Urothelium cell line (cell line): ENCODE data around the gene XPO4.
"Not testable (repeated sequence)": the region's sequence is repeated elsewhere in the genome, so short reads cannot be mapped to it uniquely, and the experiment has no call there.

Experiments used
- DNase-seq: peaks from one replicate; pipeline ENCODE4 v3.0.0; 2011; ENCODE audit warnings: low spot score, mixed read lengths
- FAIRE-seq: peaks from 2 replicates; lab custom pipeline; 2011; peaks lifted over from hg19 to GRCh38; lab: Jason Lieb, UNC

Gene XPO4

GRCh38 chr13:20891768-20892167, 10.8 kb downstream of the XPO4 start:
- DNase-seq (no peak), FAIRE-seq (no peak)

GRCh38 chr13:20891034-20891433, 11.5 kb downstream of the XPO4 start:
- no peak for DNase-seq
- FAIRE-seq: no peak

- FAIRE-seq, DNase-seq: not testable (repeated sequence)
Observed at GRCh38 chr13:20890540-20890939, 12.0 kb downstream of the XPO4 start.

- FAIRE-seq (no peak), DNase-seq (no peak)
Observed at GRCh38 chr13:20882206-20882605, 20.3 kb downstream of the XPO4 start.

GRCh38 chr13:20877902-20878301, 24.6 kb downstream of the XPO4 start:
- FAIRE-seq (no peak), DNase-seq (no peak)

GRCh38 chr13:20876802-20877201, 25.7 kb downstream of the XPO4 start:
- not testable (repeated sequence) for DNase-seq, FAIRE-seq

- not testable (repeated sequence) for DNase-seq, FAIRE-seq
Observed at GRCh38 chr13:20874439-20874838, 28.1 kb downstream of the XPO4 start.

- FAIRE-seq (no peak), DNase-seq (no peak)
Observed at GRCh38 chr13:20873348-20873747, 29.2 kb downstream of the XPO4 start.

- FAIRE-seq: no peak
- DNase-seq: no peak
Observed at GRCh38 chr13:20870829-20871228, 31.7 kb downstream of the XPO4 start.

- FAIRE-seq: no peak
- DNase-seq: no peak
Observed at GRCh38 chr13:20869540-20869939, 33.0 kb downstream of the XPO4 start.

GRCh38 chr13:20867408-20867807, 35.1 kb downstream of the XPO4 start:
- DNase-seq: no peak
- no peak for FAIRE-seq

- FAIRE-seq, DNase-seq: not testable (repeated sequence)
Observed at GRCh38 chr13:20861666-20862065, 40.9 kb downstream of the XPO4 start.

- DNase-seq (no peak), FAIRE-seq (no peak)
Observed at GRCh38 chr13:20860844-20861243, 41.7 kb downstream of the XPO4 start.

GRCh38 chr13:20856650-20857049, 45.9 kb downstream of the XPO4 start:
- no peak for DNase-seq
- FAIRE-seq: no peak

- no peak for FAIRE-seq
- no peak for DNase-seq
Observed at GRCh38 chr13:20851844-20852402, 50.6 kb downstream of the XPO4 start.

GRCh38 chr13:20848944-20849343, 53.6 kb downstream of the XPO4 start:
- no peak for FAIRE-seq

GRCh38 chr13:20848203-20848602, 54.3 kb downstream of the XPO4 start:
- DNase-seq: no peak
- no peak for FAIRE-seq

More at GRCh38 chr13:20848944-20849343, 53.6 kb downstream of the XPO4 start:
- DNase-seq: no peak

GRCh38 chr13:20847296-20847695, 55.2 kb downstream of the XPO4 start:
- FAIRE-seq (no peak), DNase-seq (no peak)

GRCh38 chr13:20843166-20843565, 59.4 kb downstream of the XPO4 start:
- FAIRE-seq: no peak
- DNase-seq: no peak

- no peak for DNase-seq
- FAIRE-seq: no peak
Observed at GRCh38 chr13:20840568-20840967, 62.0 kb downstream of the XPO4 start.

- no peak for FAIRE-seq
- no peak for DNase-seq
Observed at GRCh38 chr13:20833900-20834679, 68.5 kb downstream of the XPO4 start.

GRCh38 chr13:20832861-20833260, 69.7 kb downstream of the XPO4 start:
- no peak for DNase-seq
- FAIRE-seq: no peak
